Panc1 (cell line): ENCODE results near the gene CDYL. TPM values are rescaled to one million over a fixed set of nuclear protein-coding genes. Genes with fewer than 3 reads are reported as not detected.

Source experiments
- ATAC-seq: fragments of 200-7000 bp; cut with Tn5 transposase; 2 replicates; pipeline ENCODE4 v1.9.1; 2020; ENCODE audit warnings: mild to moderate bottlenecking, moderate library complexity
- BruUV-seq: library from RNA; stranded (reverse); fragments of 400-500 nt; replicated peaks from 2 replicates; lab custom pipeline; 2021; lab: Mats Ljungman, UMichigan
- CTCF ChIA-PET: fragments of 300-600 bp; sonication (Branson Sonifier 250); formaldehyde crosslinking; loops from one replicate; lab custom pipeline; 2022; ENCODE audit warnings: antibody characterized with exemption; lab: Charles Lee
- POLR2A ChIA-PET: fragments of 300-600 bp; sonication (Branson Sonifier 250); formaldehyde crosslinking; loops from one replicate; lab custom pipeline; 2022; ENCODE audit warnings: antibody characterized with exemption; lab: Charles Lee
- DNase-seq: peaks from one replicate; pipeline ENCODE4 v3.0.0-alpha.2; 2010; ENCODE audit warnings: low read depth, low spot score
- H3K27ac ChIP-seq: 2 replicates; pipeline ENCODE4 v1.5.1; 2011; ENCODE audit warnings: mild to moderate bottlenecking, low read length, inconsistent platforms
- H3K27me3 ChIP-seq: fragments of 200-500 bp; sonication (Bioruptor generic); 2 replicates; pipeline ENCODE4 v1.6.0; 2014; ENCODE audit warnings: low read length, inconsistent platforms; ENCODE audit not compliant: control insufficient read depth, insufficient read depth
- H3K36me3 ChIP-seq: fragments of 200-500 bp; sonication (Bioruptor generic); 2 replicates; pipeline ENCODE4 v1.5.1; 2014; ENCODE audit warnings: inconsistent platforms, mild to moderate bottlenecking, low read length, moderate library complexity; ENCODE audit not compliant: control insufficient read depth, insufficient read depth
- H3K4me1 ChIP-seq: 2 replicates; pipeline ENCODE4 v1.5.1; 2011; ENCODE audit warnings: inconsistent platforms, mild to moderate bottlenecking, low read length, moderate library complexity; ENCODE audit not compliant: control insufficient read depth, insufficient read depth
- H3K4me3 ChIP-seq, 2 experiments: 2 replicates each; pipeline ENCODE4 v1.5.1; 2011 to 2012; ENCODE audit warnings: low read depth in 2 of 2, low read length in 2 of 2, mild to moderate bottlenecking in 2 of 2, inconsistent platforms in 1 of 2, moderate library complexity in 1 of 2
- H3K9me3 ChIP-seq: fragments of 200-500 bp; sonication (Bioruptor generic); 2 replicates; pipeline ENCODE4 v1.5.1; 2014; ENCODE audit warnings: low read depth, mild to moderate bottlenecking, inconsistent platforms, low read length, moderate library complexity; ENCODE audit not compliant: control insufficient read depth, insufficient read depth
- POLR2AphosphoS5 ChIP-seq: IDR thresholded peaks from 2 replicates; pipeline ENCODE4 v1.6.1; 2012; ENCODE audit warnings: mild to moderate bottlenecking, low read depth, low read length, moderate library complexity
- SIN3A ChIP-seq: IDR thresholded peaks from 2 replicates; pipeline ENCODE4 v1.6.1; 2012; ENCODE audit warnings: low read depth, mild to moderate bottlenecking, low read length, moderate library complexity, borderline replicate concordance; ENCODE audit not compliant: insufficient read depth
- TCF7L2 ChIP-seq: IDR thresholded peaks from 2 replicates; pipeline ENCODE4 v1.6.1; 2011; ENCODE audit warnings: mild to moderate bottlenecking, low read depth, low read length, inconsistent platforms
- in situ Hi-C: cut with HindIII; loops from 2 replicates; pipeline ENCODE4 v1.10.0; 2016; ENCODE audit warnings: low sequenced_read_pairs, low pct_unique_long_range_greater_than_20kb
- intact Hi-C: fragments of 100-400 bp; cut with micrococcal nuclease; formaldehyde crosslinking; loops from one replicate; pipeline ENCODE4 v1.10.0; 2022; ENCODE audit not compliant: unreplicated experiment
- total RNA-seq: library from RNA; stranded (reverse); gene quantifications from one replicate; pipeline ENCODE4 v1.2.1, GENCODE V29; 2021; ENCODE audit not compliant: unreplicated experiment
- TF ChIP-seq, protein P1 (sequence below): fragments of 450-650 bp; IDR thresholded peaks from 2 replicates; pipeline ENCODE4 v1.5.1; 2017; ENCODE audit warnings: mild to moderate bottlenecking
- TF ChIP-seq, protein P2 (sequence below), 2 experiments: IDR thresholded peaks; 2 replicates each; pipeline ENCODE4 v1.6.1; 2011 to 2012; ENCODE audit warnings: low read depth in 2 of 2, control low read depth in 1 of 2, low read length in 1 of 2, mild to moderate bottlenecking in 1 of 2, moderate library complexity in 1 of 2; ENCODE audit not compliant: insufficient read depth in 1 of 2

CDYL gene
- total RNA-seq, 1 experiment from 2014 or later, result 61.4 TPM

DNA sequence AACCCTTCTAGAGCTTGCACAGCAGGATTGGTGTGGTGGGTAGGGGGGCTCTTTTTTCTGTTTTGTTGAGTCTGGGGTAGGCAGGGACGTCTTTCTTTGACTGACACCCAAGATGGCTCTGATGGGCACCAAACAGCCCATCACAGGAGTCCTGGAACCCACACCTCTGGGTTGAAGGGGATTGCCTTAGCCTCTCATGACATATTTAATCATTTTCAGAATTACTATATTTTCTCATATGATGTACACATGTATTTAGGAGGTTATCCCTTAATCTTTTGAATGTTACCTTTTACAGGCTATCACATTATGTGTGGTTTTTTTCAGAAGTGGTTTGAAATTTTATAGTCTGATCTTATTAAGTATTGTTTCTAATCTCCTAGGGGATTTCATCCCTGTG is 163.0 kb downstream of the CDYL start:
- H3K27me3 ChIP-seq, result no peaks in the 10 kb centered on the region
- POLR2A ChIA-PET, result no interaction called here
- BruUV-seq, result no TSS peak
- no peak overlapping the region for H3K4me3 ChIP-seq
- CTCF ChIA-PET, result no interaction called here
- ATAC-seq (no peak), DNase-seq (no peak)
- H3K36me3 ChIP-seq, result peaks cover 6% of the 10 kb centered on the region
- TF ChIP-seq, protein P1, sequence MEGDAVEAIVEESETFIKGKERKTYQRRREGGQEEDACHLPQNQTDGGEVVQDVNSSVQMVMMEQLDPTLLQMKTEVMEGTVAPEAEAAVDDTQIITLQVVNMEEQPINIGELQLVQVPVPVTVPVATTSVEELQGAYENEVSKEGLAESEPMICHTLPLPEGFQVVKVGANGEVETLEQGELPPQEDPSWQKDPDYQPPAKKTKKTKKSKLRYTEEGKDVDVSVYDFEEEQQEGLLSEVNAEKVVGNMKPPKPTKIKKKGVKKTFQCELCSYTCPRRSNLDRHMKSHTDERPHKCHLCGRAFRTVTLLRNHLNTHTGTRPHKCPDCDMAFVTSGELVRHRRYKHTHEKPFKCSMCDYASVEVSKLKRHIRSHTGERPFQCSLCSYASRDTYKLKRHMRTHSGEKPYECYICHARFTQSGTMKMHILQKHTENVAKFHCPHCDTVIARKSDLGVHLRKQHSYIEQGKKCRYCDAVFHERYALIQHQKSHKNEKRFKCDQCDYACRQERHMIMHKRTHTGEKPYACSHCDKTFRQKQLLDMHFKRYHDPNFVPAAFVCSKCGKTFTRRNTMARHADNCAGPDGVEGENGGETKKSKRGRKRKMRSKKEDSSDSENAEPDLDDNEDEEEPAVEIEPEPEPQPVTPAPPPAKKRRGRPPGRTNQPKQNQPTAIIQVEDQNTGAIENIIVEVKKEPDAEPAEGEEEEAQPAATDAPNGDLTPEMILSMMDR, result no peak
- intact Hi-C loops, result loop anchor here (5.0 kb wide), 1 partner anchor 162 kb away; the partner anchor contains the start of gene CDYL
- no peak overlapping the region for H3K27ac ChIP-seq
- no peaks in the 10 kb centered on the region for H3K9me3 ChIP-seq
- in situ Hi-C loops, result no loop called here
- peaks cover 12% of the 10 kb centered on the region for H3K4me1 ChIP-seq

DNA sequence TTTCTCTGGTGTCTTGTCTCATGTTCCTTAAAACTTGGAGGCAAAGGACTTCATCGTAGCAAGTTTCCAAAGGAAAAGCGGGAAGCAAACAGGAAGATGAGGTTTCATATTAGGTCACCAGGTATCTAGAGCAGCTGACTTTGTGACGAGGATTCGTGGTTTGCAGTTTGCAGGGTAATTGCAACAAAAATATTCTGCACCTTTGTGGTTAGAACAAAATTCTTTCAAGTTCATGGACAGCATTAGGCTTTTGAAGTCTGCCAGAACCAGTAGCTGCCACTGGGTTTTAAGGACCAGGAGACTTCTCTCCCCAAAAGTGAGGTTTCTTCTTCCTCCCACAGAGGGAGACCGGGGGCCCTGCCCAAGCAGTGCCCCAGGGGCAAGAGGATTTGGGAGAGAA is 164.2 kb downstream of the CDYL start:
- peaks cover 6% of the 10 kb centered on the region for H3K36me3 ChIP-seq
- TF ChIP-seq SIN3A (no peak), POLR2AphosphoS5 (no peak), TCF7L2 (no peak)
- TF ChIP-seq, protein P2, sequence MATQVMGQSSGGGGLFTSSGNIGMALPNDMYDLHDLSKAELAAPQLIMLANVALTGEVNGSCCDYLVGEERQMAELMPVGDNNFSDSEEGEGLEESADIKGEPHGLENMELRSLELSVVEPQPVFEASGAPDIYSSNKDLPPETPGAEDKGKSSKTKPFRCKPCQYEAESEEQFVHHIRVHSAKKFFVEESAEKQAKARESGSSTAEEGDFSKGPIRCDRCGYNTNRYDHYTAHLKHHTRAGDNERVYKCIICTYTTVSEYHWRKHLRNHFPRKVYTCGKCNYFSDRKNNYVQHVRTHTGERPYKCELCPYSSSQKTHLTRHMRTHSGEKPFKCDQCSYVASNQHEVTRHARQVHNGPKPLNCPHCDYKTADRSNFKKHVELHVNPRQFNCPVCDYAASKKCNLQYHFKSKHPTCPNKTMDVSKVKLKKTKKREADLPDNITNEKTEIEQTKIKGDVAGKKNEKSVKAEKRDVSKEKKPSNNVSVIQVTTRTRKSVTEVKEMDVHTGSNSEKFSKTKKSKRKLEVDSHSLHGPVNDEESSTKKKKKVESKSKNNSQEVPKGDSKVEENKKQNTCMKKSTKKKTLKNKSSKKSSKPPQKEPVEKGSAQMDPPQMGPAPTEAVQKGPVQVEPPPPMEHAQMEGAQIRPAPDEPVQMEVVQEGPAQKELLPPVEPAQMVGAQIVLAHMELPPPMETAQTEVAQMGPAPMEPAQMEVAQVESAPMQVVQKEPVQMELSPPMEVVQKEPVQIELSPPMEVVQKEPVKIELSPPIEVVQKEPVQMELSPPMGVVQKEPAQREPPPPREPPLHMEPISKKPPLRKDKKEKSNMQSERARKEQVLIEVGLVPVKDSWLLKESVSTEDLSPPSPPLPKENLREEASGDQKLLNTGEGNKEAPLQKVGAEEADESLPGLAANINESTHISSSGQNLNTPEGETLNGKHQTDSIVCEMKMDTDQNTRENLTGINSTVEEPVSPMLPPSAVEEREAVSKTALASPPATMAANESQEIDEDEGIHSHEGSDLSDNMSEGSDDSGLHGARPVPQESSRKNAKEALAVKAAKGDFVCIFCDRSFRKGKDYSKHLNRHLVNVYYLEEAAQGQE (IDR thresholded peaks at IDR 0.05; ENCODE audit: insufficient read depth in 1 of 2, low read depth in 2 of 2, low read length in 1 of 2), result no peak
- TF ChIP-seq, protein P1, result no peak
- ChIA-PET CTCF (interaction anchor here (0.6 kb wide), 1 partner anchor 63 kb away, joined by 4 read pairs; no protein-coding TSS in a partner anchor), POLR2A (no interaction called here)
- ATAC-seq (no peak), DNase-seq (no peak)
- H3K9me3 ChIP-seq, result no peaks in the 10 kb centered on the region
- H3K4me3 ChIP-seq, result no peak overlapping the region
- no peak overlapping the region for H3K27ac ChIP-seq
- intact Hi-C loops (no loop called here), in situ Hi-C loops (no loop called here)
- no TSS peak for BruUV-seq
- no peaks in the 10 kb centered on the region for H3K27me3 ChIP-seq
- peaks cover 12% of the 10 kb centered on the region for H3K4me1 ChIP-seq
